ENCODE data around the gene OTUD5. TPM values are rescaled to one million over a fixed set of nuclear protein-coding genes. Genes with fewer than 3 reads are reported as not detected.

Gene OTUD5
- total and polyA plus RNA-seq, 2 of the 13 experiments (the other 11 are each of a cell fraction or from before 2014, with no cell fraction given): 18.4 to 42.2 TPM

- Histone ChIP-seq H2AFZ (ENCODE audit: low read length) (no peak overlapping the region), H4K20me1 (ENCODE audit: insufficient read depth, low read length) (no peaks in the 10 kb centered on the region), H3K4me1 (ENCODE audit: insufficient read depth, low read length) (peaks cover under 1% of the 10 kb centered on the region; the same call in 1 of the 2 replicates), H3K36me3 (replicated peaks in 1 of 2; ENCODE audit: control insufficient read depth in 1 of 2, insufficient read depth in 2 of 2, low read length in 2 of 2) (peaks cover 8 to 31% of the 10 kb centered on the region in 2 experiments; a peak in 4 of 5 replicates), H3K27me3 (ENCODE audit: control insufficient read depth in 1 of 2, insufficient read depth in 2 of 2, low read length in 2 of 2) (no peaks in the 10 kb centered on the region), H3K27ac (ENCODE audit: extremely low read length, insufficient read depth, low read length) (no peak overlapping the region), H3K9me3 (ENCODE audit: low read length) (no peaks in the 10 kb centered on the region), H3K4me3 (replicated peaks in 1 of 3; ENCODE audit: insufficient read depth in 1 of 3, low read depth in 2 of 3, low read length in 3 of 3) (no peak overlapping the region), H3K4me2 (ENCODE audit: low read depth, low read length) (no peak overlapping the region), H3K79me2 (ENCODE audit: insufficient read depth, low read length) (peaks cover 15% of the 10 kb centered on the region), H3K9ac (ENCODE audit: insufficient read depth, low read depth, low read length) (no peak overlapping the region)
- ATAC-seq (no peak), FAIRE-seq (no peak), DNase-seq (ENCODE audit: low spot score) (no peak)
- no TSS peak for BruUV-seq (replicated peaks)
- intact Hi-C loops (cut with micrococcal nuclease; ENCODE audit: unreplicated experiment) (no loop called here), in situ Hi-C loops (cut with HindIII; ENCODE audit: extremely low pct_ligation_motif_present, low pct_unique_long_range_greater_than_20kb) (no loop called here)
- CTCF ChIA-PET (ENCODE audit: low intra/inter-chr PET ratio, low total read pairs): no interaction called here
- 100% methylated on average over 1 of the region's 1 CpG for WGBS (ENCODE audit: low lambda C conversion rate)
- POLR2A ChIA-PET: no interaction called here
- no peak for TF ChIP-seq KMT2B (CRISPR knock-in tag; IDR thresholded peaks at IDR 0.05)
- TF ChIP-seq ZNF589 (CRISPR knock-in tag; conservative IDR thresholded peaks at IDR 0.05): no peak
- TF ChIP-seq ZNF770 (CRISPR knock-in tag; IDR thresholded peaks at IDR 0.05): no peak
- no peak for TF ChIP-seq CC2D1A (CRISPR knock-in tag; IDR thresholded peaks at IDR 0.05)
- TF ChIP-seq EZH2 (conservative IDR thresholded peaks at IDR 0.05; ENCODE audit: low read depth, low read length): no peak
- no peak for TF ChIP-seq SALL2 (CRISPR knock-in tag; IDR thresholded peaks at IDR 0.05)
- TF ChIP-seq ZMYM3 (CRISPR knock-in tag; IDR thresholded peaks at IDR 0.05): no peak
- TF ChIP-seq TEAD2 (CRISPR knock-in tag; IDR thresholded peaks at IDR 0.05): no peak
- TF ChIP-seq ZNF205 (CRISPR knock-in tag; IDR thresholded peaks at IDR 0.05): no peak
- TF ChIP-seq ARHGAP35 (CRISPR knock-in tag; IDR thresholded peaks at IDR 0.05; ENCODE audit: borderline replicate concordance): no peak
- TF ChIP-seq TAF15 (IDR thresholded peaks at IDR 0.05; ENCODE audit: low read depth, low read length, poor library complexity, severe bottlenecking): no peak
- TF ChIP-seq ZNF260 (CRISPR knock-in tag; IDR thresholded peaks at IDR 0.05; ENCODE audit: borderline replicate concordance, low read depth): no peak
- TF ChIP-seq SRSF1 (optimal IDR thresholded peaks at IDR 0.05; ENCODE audit: low read depth, low read length): no peak
- TF ChIP-seq REL (CRISPR knock-in tag; conservative IDR thresholded peaks at IDR 0.05): no peak
- TF ChIP-seq ZNF24 (IDR thresholded peaks at IDR 0.05): no peak
- TF ChIP-seq KLF13 (CRISPR knock-in tag; IDR thresholded peaks at IDR 0.05): no peak
- TF ChIP-seq TGIF2 (CRISPR knock-in tag; IDR thresholded peaks at IDR 0.05): no peak
- TF ChIP-seq FLYWCH1 (CRISPR knock-in tag; IDR thresholded peaks at IDR 0.05): no peak
- TF ChIP-seq ZNF75D (CRISPR knock-in tag; IDR thresholded peaks at IDR 0.05; ENCODE audit: borderline replicate concordance): no peak
- TF ChIP-seq ZFP36 (IDR thresholded peaks at IDR 0.05; ENCODE audit: borderline replicate concordance, low read depth, low read length, partially characterized antibody): no peak
Measured at GRCh38 chrX:48935301-48935670, 22.1 kb downstream of the OTUD5 start.
